Measurements from ENCODE around the gene NLGN4Y.
"Not testable (repeated sequence)": the region's sequence is repeated elsewhere in the genome, so short reads cannot be mapped to it uniquely, and the experiment has no call there.

Gene NLGN4Y

GRCh38 chrY:14850734-14851133 is 326.4 kb downstream of the NLGN4Y start:
- Histone ChIP-seq H3K9me3 (no peaks in the 10 kb centered on the region), H3K36me3 (no peaks in the 10 kb centered on the region), H3K4me1 (no peaks in the 10 kb centered on the region), H3K27me3 (no peaks in the 10 kb centered on the region), H3K4me3 (ENCODE audit: low read depth, low read length) (no peak overlapping the region)
- DNase-seq = no peak
- TF ChIP-seq, protein P1, sequence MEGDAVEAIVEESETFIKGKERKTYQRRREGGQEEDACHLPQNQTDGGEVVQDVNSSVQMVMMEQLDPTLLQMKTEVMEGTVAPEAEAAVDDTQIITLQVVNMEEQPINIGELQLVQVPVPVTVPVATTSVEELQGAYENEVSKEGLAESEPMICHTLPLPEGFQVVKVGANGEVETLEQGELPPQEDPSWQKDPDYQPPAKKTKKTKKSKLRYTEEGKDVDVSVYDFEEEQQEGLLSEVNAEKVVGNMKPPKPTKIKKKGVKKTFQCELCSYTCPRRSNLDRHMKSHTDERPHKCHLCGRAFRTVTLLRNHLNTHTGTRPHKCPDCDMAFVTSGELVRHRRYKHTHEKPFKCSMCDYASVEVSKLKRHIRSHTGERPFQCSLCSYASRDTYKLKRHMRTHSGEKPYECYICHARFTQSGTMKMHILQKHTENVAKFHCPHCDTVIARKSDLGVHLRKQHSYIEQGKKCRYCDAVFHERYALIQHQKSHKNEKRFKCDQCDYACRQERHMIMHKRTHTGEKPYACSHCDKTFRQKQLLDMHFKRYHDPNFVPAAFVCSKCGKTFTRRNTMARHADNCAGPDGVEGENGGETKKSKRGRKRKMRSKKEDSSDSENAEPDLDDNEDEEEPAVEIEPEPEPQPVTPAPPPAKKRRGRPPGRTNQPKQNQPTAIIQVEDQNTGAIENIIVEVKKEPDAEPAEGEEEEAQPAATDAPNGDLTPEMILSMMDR (IDR thresholded peaks at IDR 0.05; ENCODE audit: low read depth, low read length) = no peak

DNA sequence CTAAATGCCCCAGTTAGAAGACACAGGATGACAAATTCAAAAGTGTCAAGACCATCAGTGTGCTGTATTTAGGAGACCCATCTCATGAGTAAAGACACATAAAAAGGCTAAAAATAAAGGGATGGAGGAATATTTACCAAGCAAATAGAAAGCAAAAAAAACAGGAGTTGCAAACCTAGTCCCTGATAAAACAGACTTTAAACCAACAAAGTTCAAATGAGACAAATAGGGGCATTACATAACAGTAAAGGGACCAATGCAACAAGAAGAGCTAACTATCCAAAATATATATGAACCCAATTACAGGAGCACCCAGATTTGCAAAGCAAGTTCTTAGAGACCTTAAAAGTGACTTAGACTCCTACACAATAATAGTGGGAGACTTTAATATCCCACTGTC is 336.1 kb downstream of the NLGN4Y start:
- Histone ChIP-seq H3K4me3 (ENCODE audit: low read depth, low read length) (no peak overlapping the region), H3K4me1 (no peaks in the 10 kb centered on the region), H3K9me3 (no peaks in the 10 kb centered on the region), H3K27me3 (no peaks in the 10 kb centered on the region), H3K36me3 (no peaks in the 10 kb centered on the region)
- TF ChIP-seq, protein P1 (IDR thresholded peaks at IDR 0.05; ENCODE audit: low read depth, low read length) = no peak
- DNase-seq = no peak

GRCh38 chrY:14861033-14861432 is 336.7 kb downstream of the NLGN4Y start:
- not testable (repeated sequence) for H3K4me1 ChIP-seq; H3K4me3 ChIP-seq (ENCODE audit: low read depth, low read length); DNase-seq; H3K36me3 ChIP-seq; H3K9me3 ChIP-seq; H3K27me3 ChIP-seq

GRCh38 chrY:14871971-14872370 is 347.6 kb downstream of the NLGN4Y start:
- no peaks in the 10 kb centered on the region for H3K36me3 ChIP-seq

More at GRCh38 chrY:14871971-14872370, 347.6 kb downstream of the NLGN4Y start:
- Histone ChIP-seq H3K4me3 (ENCODE audit: low read depth, low read length) (no peak overlapping the region), H3K9me3 (no peaks in the 10 kb centered on the region), H3K4me1 (no peaks in the 10 kb centered on the region), H3K27me3 (no peaks in the 10 kb centered on the region)
- TF ChIP-seq, protein P1 (IDR thresholded peaks at IDR 0.05; ENCODE audit: low read depth, low read length) = no peak
- DNase-seq = no peak
